ENCODE measurements around the gene METTL27. TPM values are rescaled to one million over a fixed set of nuclear protein-coding genes. Genes with fewer than 3 reads are reported as not detected.
"Not testable (repeated sequence)": the region's sequence is repeated elsewhere in the genome, so short reads cannot be mapped to it uniquely, and the experiment has no call there.

Gene METTL27
- total and polyA plus RNA-seq, 2 experiments from 2014 or later = 10.1 to 11.0 TPM

- peaks cover 11% of the 10 kb centered on the region for H3K27me3 Mint-ChIP-seq (ENCODE audit: insufficient read depth, low read depth, poor library complexity)
- H3K4me1 Mint-ChIP-seq = peaks cover 23% of the 10 kb centered on the region
These were observed 5.1 kb downstream of the METTL27 start for GRCh38 chr7:73837167-73837566.

DNA sequence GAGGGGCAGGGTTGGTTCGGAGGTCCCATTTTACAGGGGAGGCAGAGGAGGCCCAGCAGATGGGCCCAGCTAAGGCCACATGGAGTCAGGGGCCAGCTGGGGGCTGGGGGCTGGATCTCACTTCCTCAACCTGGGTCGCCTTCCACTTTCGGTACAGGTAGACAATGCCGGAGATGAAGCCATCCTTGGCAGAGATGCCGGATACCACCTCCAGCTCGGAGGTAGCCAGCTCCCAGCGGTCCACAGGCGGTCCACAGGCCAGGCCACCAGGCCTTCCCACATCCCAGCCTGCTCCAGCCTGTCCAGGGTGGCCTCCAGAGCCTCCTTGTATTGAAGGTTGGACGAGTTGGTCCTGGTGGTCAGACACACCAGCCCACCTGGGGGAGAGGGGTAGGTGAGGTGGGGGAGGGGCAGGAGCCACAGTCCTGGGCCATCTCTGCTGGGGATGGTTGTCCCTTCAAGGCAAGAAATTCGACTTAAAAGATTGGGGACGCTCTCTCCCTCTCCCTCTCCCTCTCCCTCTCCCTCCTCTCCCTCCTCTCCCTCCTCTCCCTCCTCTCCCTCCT lies 7.6 kb downstream of the METTL27 start:
- ATAC-seq = no peak
- no peak for TF ChIP-seq ZNF114 (CRISPR knock-in tag; IDR thresholded peaks at IDR 0.05)
- TF ChIP-seq STAT1 (IDR thresholded peaks at IDR 0.05; ENCODE audit: unreplicated experiment) = no peak
- no peak for TF ChIP-seq EZH2phosphoT487 (IDR thresholded peaks at IDR 0.05; ENCODE audit: unreplicated experiment)
- TF ChIP-seq, protein P1, sequence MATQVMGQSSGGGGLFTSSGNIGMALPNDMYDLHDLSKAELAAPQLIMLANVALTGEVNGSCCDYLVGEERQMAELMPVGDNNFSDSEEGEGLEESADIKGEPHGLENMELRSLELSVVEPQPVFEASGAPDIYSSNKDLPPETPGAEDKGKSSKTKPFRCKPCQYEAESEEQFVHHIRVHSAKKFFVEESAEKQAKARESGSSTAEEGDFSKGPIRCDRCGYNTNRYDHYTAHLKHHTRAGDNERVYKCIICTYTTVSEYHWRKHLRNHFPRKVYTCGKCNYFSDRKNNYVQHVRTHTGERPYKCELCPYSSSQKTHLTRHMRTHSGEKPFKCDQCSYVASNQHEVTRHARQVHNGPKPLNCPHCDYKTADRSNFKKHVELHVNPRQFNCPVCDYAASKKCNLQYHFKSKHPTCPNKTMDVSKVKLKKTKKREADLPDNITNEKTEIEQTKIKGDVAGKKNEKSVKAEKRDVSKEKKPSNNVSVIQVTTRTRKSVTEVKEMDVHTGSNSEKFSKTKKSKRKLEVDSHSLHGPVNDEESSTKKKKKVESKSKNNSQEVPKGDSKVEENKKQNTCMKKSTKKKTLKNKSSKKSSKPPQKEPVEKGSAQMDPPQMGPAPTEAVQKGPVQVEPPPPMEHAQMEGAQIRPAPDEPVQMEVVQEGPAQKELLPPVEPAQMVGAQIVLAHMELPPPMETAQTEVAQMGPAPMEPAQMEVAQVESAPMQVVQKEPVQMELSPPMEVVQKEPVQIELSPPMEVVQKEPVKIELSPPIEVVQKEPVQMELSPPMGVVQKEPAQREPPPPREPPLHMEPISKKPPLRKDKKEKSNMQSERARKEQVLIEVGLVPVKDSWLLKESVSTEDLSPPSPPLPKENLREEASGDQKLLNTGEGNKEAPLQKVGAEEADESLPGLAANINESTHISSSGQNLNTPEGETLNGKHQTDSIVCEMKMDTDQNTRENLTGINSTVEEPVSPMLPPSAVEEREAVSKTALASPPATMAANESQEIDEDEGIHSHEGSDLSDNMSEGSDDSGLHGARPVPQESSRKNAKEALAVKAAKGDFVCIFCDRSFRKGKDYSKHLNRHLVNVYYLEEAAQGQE (IDR thresholded peaks at IDR 0.05; ENCODE audit: unreplicated experiment) = no peak
- no peak for TF ChIP-seq NANOG (IDR thresholded peaks at IDR 0.05; ENCODE audit: borderline replicate concordance)
- TF ChIP-seq, protein P2, sequence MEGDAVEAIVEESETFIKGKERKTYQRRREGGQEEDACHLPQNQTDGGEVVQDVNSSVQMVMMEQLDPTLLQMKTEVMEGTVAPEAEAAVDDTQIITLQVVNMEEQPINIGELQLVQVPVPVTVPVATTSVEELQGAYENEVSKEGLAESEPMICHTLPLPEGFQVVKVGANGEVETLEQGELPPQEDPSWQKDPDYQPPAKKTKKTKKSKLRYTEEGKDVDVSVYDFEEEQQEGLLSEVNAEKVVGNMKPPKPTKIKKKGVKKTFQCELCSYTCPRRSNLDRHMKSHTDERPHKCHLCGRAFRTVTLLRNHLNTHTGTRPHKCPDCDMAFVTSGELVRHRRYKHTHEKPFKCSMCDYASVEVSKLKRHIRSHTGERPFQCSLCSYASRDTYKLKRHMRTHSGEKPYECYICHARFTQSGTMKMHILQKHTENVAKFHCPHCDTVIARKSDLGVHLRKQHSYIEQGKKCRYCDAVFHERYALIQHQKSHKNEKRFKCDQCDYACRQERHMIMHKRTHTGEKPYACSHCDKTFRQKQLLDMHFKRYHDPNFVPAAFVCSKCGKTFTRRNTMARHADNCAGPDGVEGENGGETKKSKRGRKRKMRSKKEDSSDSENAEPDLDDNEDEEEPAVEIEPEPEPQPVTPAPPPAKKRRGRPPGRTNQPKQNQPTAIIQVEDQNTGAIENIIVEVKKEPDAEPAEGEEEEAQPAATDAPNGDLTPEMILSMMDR (conservative IDR thresholded peaks at IDR 0.05; ENCODE audit: low read depth in 2 of 2) = no peak
- no peak for TF ChIP-seq EZH2 (IDR thresholded peaks at IDR 0.05; ENCODE audit: low read depth, unreplicated experiment)
- TF ChIP-seq, protein P3, sequence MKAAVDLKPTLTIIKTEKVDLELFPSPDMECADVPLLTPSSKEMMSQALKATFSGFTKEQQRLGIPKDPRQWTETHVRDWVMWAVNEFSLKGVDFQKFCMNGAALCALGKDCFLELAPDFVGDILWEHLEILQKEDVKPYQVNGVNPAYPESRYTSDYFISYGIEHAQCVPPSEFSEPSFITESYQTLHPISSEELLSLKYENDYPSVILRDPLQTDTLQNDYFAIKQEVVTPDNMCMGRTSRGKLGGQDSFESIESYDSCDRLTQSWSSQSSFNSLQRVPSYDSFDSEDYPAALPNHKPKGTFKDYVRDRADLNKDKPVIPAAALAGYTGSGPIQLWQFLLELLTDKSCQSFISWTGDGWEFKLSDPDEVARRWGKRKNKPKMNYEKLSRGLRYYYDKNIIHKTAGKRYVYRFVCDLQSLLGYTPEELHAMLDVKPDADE (IDR thresholded peaks at IDR 0.05) = no peak
- Mint-ChIP-seq H3K4me3 (no peak overlapping the region), H3K4me1 (peaks cover 42% of the 10 kb centered on the region), H3K9me3 (peaks cover 15% of the 10 kb centered on the region), H3K27ac (no peak overlapping the region), H3K27me3 (ENCODE audit: insufficient read depth, low read depth, poor library complexity) (peaks cover 13% of the 10 kb centered on the region), H3K36me3 (ENCODE audit: low read depth) (peaks cover 15% of the 10 kb centered on the region; the same call in 2 of the 3 replicates)
- Histone ChIP-seq H2AFZ (no peak overlapping the region), H3K4me3 (no peak overlapping the region), H3K4me2 (no peak overlapping the region), H3K36me3 (ENCODE audit: insufficient read depth) (no peaks in the 10 kb centered on the region), H3F3A (replicated peaks; ENCODE audit: low read depth) (0 out of 2 replicates have a peak, but pooled peaks cover 3% of the 10 kb centered on the region), H3K4me1 (ENCODE audit: insufficient read depth) (peaks cover 38% of the 10 kb centered on the region), H3K27me3 (ENCODE audit: insufficient read depth) (no peaks in the 10 kb centered on the region), H3K79me2 (replicated peaks; ENCODE audit: insufficient read depth) (no peaks in the 10 kb centered on the region), H3K9me2 (ENCODE audit: insufficient read depth) (no peaks in the 10 kb centered on the region), H3K27ac (ENCODE audit: low read depth) (no peak overlapping the region), H4K20me1 (replicated peaks; ENCODE audit: insufficient read depth) (no peaks in the 10 kb centered on the region)
- DNase-seq (ENCODE audit: low spot score) = no peak

More at GRCh38 chr7:73837167-73837566, 5.1 kb downstream of the METTL27 start:
- not testable (repeated sequence) for H4K20me1 ChIP-seq (replicated peaks; ENCODE audit: insufficient read depth); H3K27ac ChIP-seq (ENCODE audit: low read depth); H3K4me3 Mint-ChIP-seq; H3K27me3 ChIP-seq (ENCODE audit: insufficient read depth); DNase-seq (ENCODE audit: low spot score); H3K9me2 ChIP-seq (ENCODE audit: insufficient read depth); H3K79me2 ChIP-seq (replicated peaks; ENCODE audit: insufficient read depth); ATAC-seq; H2AFZ ChIP-seq; H3K27ac Mint-ChIP-seq; H3K4me3 ChIP-seq; H3K36me3 ChIP-seq (ENCODE audit: insufficient read depth); H3K4me2 ChIP-seq; H3F3A ChIP-seq (replicated peaks; ENCODE audit: low read depth)
- Mint-ChIP-seq H3K9me3 (peaks cover 15% of the 10 kb centered on the region), H3K36me3 (ENCODE audit: low read depth) (peaks cover 15% of the 10 kb centered on the region; the same call in 2 of the 3 replicates)
- H3K4me1 ChIP-seq (ENCODE audit: insufficient read depth) = peaks cover 14% of the 10 kb centered on the region
